ENCODE measurements around the gene DCBLD1.

DCBLD1 gene

GRCh38 chr6:117521791-117522502 is 39.5 kb downstream of the DCBLD1 start:
- ChIA-PET CTCF (interaction anchor here (0.7 to 1.5 kb wide), 3 partner anchors 10 to 123 kb away, joined by 3 to 4 read pairs (median 3); no protein-coding TSS in a partner anchor), POLR2A (no interaction called here)
- no peaks in the 10 kb centered on the region for H3K9me3 ChIP-seq (ENCODE audit: control insufficient read depth, insufficient read depth, low read depth, low read length)
- TF ChIP-seq ZNF791 (tag by site-specific recombination; IDR thresholded peaks at IDR 0.05), result no peak
- no peak for TF ChIP-seq ZNF600 (tag by site-specific recombination; IDR thresholded peaks at IDR 0.05)
- TF ChIP-seq KLF10 (tag by site-specific recombination; IDR thresholded peaks at IDR 0.05), result no peak
- TF ChIP-seq ZFP3 (tag by site-specific recombination; IDR thresholded peaks at IDR 0.05; ENCODE audit: low read depth), result no peak
- no peak for TF ChIP-seq SETDB1 (IDR thresholded peaks at IDR 0.05; ENCODE audit: insufficient read length, low read length)
- no peak overlapping the region for H3K27ac ChIP-seq (ENCODE audit: extremely low read depth, low read depth, low read length)
- no peaks in the 10 kb centered on the region for H3K4me1 ChIP-seq (ENCODE audit: control insufficient read depth, insufficient read depth, low read length)
- H3K36me3 ChIP-seq (ENCODE audit: control insufficient read depth in 2 of 2, insufficient read depth in 1 of 2, low read length in 2 of 2), result no peaks in the 10 kb centered on the region
- no peak overlapping the region for H3K4me3 ChIP-seq (ENCODE audit: low read depth, low read length)

GRCh38 chr6:117525607-117526006 is 43.1 kb downstream of the DCBLD1 start:
- Histone ChIP-seq H3K9me3 (ENCODE audit: control insufficient read depth, insufficient read depth, low read depth, low read length) (no peaks in the 10 kb centered on the region), H3K4me1 (ENCODE audit: control insufficient read depth, insufficient read depth, low read length) (no peaks in the 10 kb centered on the region; the same call in none of the 2 replicates), H3K4me3 (ENCODE audit: low read depth, low read length) (no peak overlapping the region), H3K36me3 (ENCODE audit: control insufficient read depth in 2 of 2, insufficient read depth in 1 of 2, low read length in 2 of 2) (no peaks in the 10 kb centered on the region), H3K27ac (ENCODE audit: extremely low read depth, low read depth, low read length) (no peak overlapping the region)
- CTCF ChIA-PET, result interaction anchor here (0.6 to 0.8 kb wide), 4 partner anchors 42 to 1582 kb away, joined by 3 read pairs; no protein-coding TSS in a partner anchor
- POLR2A ChIA-PET, result no interaction called here
- TF ChIP-seq ZNF121 (tag by site-specific recombination; IDR thresholded peaks at IDR 0.05) (no peak), ZNF514 (tag by site-specific recombination; IDR thresholded peaks at IDR 0.05) (no peak), ZNF521 (tag by site-specific recombination; IDR thresholded peaks at IDR 0.05) (no peak), ZNF18 (tag by site-specific recombination; IDR thresholded peaks at IDR 0.05) (no peak), ZNF623 (tag by site-specific recombination; IDR thresholded peaks at IDR 0.05) (no peak), ZNF610 (tag by site-specific recombination; IDR thresholded peaks at IDR 0.05; ENCODE audit: borderline replicate concordance) (no peak), PATZ1 (tag by site-specific recombination; IDR thresholded peaks at IDR 0.05) (no peak), HOXC10 (CRISPR knock-in tag; IDR thresholded peaks at IDR 0.05) (no peak), ZNF621 (tag by site-specific recombination; IDR thresholded peaks at IDR 0.05) (no peak), EGR2 (tag by site-specific recombination; IDR thresholded peaks at IDR 0.05; ENCODE audit: low read depth) (no peak), ZNF423 (tag by site-specific recombination; IDR thresholded peaks at IDR 0.05) (no peak), ZNF580 (tag by site-specific recombination; IDR thresholded peaks at IDR 0.05) (no peak), SP3 (tag by site-specific recombination; IDR thresholded peaks at IDR 0.05) (no peak), KLF1 (tag by site-specific recombination; IDR thresholded peaks at IDR 0.05) (no peak), ZNF354C (tag by site-specific recombination; IDR thresholded peaks at IDR 0.05; ENCODE audit: borderline replicate concordance, low read depth) (no peak)
- TF ChIP-seq, protein P1, sequence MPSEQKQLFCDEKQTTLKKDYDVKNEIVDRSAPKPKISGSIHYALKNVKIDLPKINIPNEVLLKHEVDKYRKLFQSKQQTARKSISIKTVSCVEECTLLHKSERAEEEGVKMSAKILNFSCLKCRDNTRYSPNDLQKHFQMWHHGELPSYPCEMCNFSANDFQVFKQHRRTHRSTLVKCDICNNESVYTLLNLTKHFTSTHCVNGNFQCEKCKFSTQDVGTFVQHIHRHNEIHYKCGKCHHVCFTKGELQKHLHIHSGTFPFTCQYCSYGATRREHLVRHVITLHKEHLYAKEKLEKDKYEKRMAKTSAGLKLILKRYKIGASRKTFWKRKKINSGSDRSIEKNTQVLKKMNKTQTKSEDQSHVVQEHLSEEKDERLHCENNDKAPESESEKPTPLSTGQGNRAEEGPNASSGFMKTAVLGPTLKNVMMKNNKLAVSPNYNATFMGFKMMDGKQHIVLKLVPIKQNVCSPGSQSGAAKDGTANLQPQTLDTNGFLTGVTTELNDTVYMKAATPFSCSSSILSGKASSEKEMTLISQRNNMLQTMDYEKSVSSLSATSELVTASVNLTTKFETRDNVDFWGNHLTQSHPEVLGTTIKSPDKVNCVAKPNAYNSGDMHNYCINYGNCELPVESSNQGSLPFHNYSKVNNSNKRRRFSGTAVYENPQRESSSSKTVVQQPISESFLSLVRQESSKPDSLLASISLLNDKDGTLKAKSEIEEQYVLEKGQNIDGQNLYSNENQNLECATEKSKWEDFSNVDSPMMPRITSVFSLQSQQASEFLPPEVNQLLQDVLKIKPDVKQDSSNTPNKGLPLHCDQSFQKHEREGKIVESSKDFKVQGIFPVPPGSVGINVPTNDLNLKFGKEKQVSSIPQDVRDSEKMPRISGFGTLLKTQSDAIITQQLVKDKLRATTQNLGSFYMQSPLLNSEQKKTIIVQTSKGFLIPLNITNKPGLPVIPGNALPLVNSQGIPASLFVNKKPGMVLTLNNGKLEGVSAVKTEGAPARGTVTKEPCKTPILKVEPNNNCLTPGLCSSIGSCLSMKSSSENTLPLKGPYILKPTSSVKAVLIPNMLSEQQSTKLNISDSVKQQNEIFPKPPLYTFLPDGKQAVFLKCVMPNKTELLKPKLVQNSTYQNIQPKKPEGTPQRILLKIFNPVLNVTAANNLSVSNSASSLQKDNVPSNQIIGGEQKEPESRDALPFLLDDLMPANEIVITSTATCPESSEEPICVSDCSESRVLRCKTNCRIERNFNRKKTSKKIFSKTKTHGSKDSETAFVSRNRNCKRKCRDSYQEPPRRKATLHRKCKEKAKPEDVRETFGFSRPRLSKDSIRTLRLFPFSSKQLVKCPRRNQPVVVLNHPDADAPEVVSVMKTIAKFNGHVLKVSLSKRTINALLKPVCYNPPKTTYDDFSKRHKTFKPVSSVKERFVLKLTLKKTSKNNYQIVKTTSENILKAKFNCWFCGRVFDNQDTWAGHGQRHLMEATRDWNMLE (tag by site-specific recombination; conservative IDR thresholded peaks at IDR 0.05; ENCODE audit: low read depth), result no peak
- TF ChIP-seq, protein P2, sequence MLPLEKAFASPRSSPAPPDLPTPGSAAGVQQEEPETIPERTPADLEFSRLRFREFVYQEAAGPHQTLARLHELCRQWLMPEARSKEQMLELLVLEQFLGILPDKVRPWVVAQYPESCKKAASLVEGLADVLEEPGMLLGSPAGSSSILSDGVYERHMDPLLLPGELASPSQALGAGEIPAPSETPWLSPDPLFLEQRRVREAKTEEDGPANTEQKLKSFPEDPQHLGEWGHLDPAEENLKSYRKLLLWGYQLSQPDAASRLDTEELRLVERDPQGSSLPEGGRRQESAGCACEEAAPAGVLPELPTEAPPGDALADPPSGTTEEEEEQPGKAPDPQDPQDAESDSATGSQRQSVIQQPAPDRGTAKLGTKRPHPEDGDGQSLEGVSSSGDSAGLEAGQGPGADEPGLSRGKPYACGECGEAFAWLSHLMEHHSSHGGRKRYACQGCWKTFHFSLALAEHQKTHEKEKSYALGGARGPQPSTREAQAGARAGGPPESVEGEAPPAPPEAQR (tag by site-specific recombination; IDR thresholded peaks at IDR 0.05), result no peak
- TF ChIP-seq, protein P3, sequence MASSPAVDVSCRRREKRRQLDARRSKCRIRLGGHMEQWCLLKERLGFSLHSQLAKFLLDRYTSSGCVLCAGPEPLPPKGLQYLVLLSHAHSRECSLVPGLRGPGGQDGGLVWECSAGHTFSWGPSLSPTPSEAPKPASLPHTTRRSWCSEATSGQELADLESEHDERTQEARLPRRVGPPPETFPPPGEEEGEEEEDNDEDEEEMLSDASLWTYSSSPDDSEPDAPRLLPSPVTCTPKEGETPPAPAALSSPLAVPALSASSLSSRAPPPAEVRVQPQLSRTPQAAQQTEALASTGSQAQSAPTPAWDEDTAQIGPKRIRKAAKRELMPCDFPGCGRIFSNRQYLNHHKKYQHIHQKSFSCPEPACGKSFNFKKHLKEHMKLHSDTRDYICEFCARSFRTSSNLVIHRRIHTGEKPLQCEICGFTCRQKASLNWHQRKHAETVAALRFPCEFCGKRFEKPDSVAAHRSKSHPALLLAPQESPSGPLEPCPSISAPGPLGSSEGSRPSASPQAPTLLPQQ (tag by site-specific recombination; IDR thresholded peaks at IDR 0.05), result no peak
